Mucosa of rectum (tissue), 2 donors: ENCODE measurements around the gene HPSE2.

ENCODE experiments used
- H3K27ac ChIP-seq, 2 donors: one replicate each; pipeline ENCODE4 v1.7.0; 2013; ENCODE audit warnings: inconsistent platforms in 2 of 2, low read depth in 2 of 2, low read length in 2 of 2
- H3K27me3 ChIP-seq, 2 donors: one replicate each; pipeline ENCODE4 v1.7.0; 2013; ENCODE audit warnings: low read length in 2 of 2; ENCODE audit not compliant: control insufficient read depth in 2 of 2, insufficient read depth in 2 of 2
- H3K36me3 ChIP-seq, 2 donors: one replicate each; pipeline ENCODE4 v1.7.0; 2013; ENCODE audit warnings: low read length in 2 of 2; ENCODE audit not compliant: control insufficient read depth in 2 of 2, insufficient read depth in 2 of 2
- H3K4me1 ChIP-seq, 2 donors: one replicate each; pipeline ENCODE4 v1.7.0; 2013; ENCODE audit warnings: low read length in 2 of 2, mild to moderate bottlenecking in 1 of 2; ENCODE audit not compliant: control insufficient read depth in 2 of 2, insufficient read depth in 2 of 2
- H3K4me3 ChIP-seq, 2 donors: one replicate each; pipeline ENCODE4 v1.7.0; 2013; ENCODE audit warnings: low read length in 2 of 2
- H3K9ac ChIP-seq, 2 donors: one replicate each; pipeline ENCODE4 v1.7.0; 2013; ENCODE audit warnings: low read length in 2 of 2, low read depth in 1 of 2, mild to moderate bottlenecking in 1 of 2
- H3K9me3 ChIP-seq, 2 donors: one replicate each; pipeline ENCODE4 v1.7.0; 2013; ENCODE audit warnings: low read length in 2 of 2; ENCODE audit not compliant: control insufficient read depth in 2 of 2
- donor health status: healthy.
- donor health status: Normal muscosa, but diverticular disease.

The HPSE2 gene

GRCh38 chr10:98410759-98411158 lies 824.9 kb downstream of the HPSE2 start:
- no peaks in the 10 kb centered on the region for H3K9me3 ChIP-seq
- peaks cover 0 to 3% of the 10 kb centered on the region in 2 donors for H3K36me3 ChIP-seq
- H3K9ac ChIP-seq, result no peak overlapping the region
- peaks cover 14 to 15% of the 10 kb centered on the region in 2 donors for H3K4me1 ChIP-seq
- no peak overlapping the region for H3K27ac ChIP-seq
- no peak overlapping the region for H3K4me3 ChIP-seq
- H3K27me3 ChIP-seq, result no peaks in the 10 kb centered on the region

GRCh38 chr10:98410135-98410743 lies 825.4 kb downstream of the HPSE2 start:
- no peak overlapping the region for H3K27ac ChIP-seq
- H3K4me3 ChIP-seq, result no peak overlapping the region

DNA sequence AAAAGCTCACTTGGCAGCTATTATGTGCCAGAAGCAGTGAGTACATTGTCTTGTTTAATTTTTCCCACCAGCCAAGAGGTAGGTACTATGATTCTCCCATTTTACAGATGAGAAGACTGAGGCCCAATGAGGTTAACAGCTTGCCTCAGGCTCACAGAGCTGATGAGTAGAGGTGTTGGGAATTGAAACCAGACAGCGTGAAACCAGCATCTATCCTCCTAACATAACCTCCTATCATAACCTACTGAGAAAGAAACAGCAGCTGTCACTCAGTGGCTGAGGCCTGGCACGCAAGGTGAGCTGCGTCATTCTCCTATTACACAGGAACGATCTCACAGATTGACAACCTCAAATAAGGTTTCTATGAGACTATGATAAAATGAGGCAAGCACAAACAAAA lies 826.9 kb downstream of the HPSE2 start:
- Histone ChIP-seq H3K36me3 (peaks cover 0 to 3% of the 10 kb centered on the region in 2 donors), H3K4me1 (peaks cover 3 to 11% of the 10 kb centered on the region in 2 donors), H3K27me3 (no peaks in the 10 kb centered on the region), H3K9ac (no peak overlapping the region), H3K4me3 (no peak overlapping the region), H3K9me3 (no peaks in the 10 kb centered on the region), H3K27ac (no peak overlapping the region)

More at GRCh38 chr10:98410135-98410743, 825.4 kb downstream of the HPSE2 start:
- Histone ChIP-seq H3K9me3 (no peaks in the 10 kb centered on the region), H3K4me1 (peaks cover 10 to 11% of the 10 kb centered on the region in 2 donors), H3K9ac (no peak overlapping the region), H3K27me3 (no peaks in the 10 kb centered on the region), H3K36me3 (peaks cover 0 to 3% of the 10 kb centered on the region in 2 donors)

DNA sequence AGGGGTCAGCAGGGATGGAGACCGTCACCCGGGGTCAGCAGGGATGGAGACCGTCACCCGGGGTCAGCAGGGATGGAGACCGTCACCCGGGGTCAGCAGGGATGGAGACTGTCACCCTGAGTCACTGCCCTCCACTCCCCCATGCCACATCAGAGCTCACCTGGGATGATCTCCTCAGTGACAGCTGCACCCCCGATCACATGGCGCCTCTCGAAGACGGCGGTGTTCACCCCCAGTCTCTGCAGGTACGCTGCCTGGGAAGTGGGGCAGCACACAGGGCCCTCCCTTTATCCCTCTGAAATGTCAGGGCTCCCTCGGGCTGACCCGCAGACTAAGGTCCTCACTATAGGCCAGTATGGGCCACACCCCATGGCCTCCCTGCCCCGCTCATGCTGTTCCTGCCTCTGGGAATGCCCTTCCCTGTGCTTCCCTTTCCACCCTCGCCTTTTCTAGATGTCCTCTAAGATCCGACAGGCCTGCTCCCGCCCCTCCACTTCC lies 827.9 kb downstream of the HPSE2 start:
- no peaks in the 10 kb centered on the region for H3K27me3 ChIP-seq
- no peaks in the 10 kb centered on the region for H3K9me3 ChIP-seq
- H3K27ac ChIP-seq, result no peak overlapping the region
- peaks cover 0 to 3% of the 10 kb centered on the region in 2 donors for H3K36me3 ChIP-seq
- H3K4me1 ChIP-seq, result peaks cover 3 to 17% of the 10 kb centered on the region in 2 donors
- H3K4me3 ChIP-seq, result no peak overlapping the region
- no peak overlapping the region for H3K9ac ChIP-seq
